Activated CD4-positive, alpha-beta T cell treated with anti-CD3 and anti-CD28 coated beads, Interleukin-2, amount 50 U/mL, for 16 hours (primary cell): ENCODE data around the gene VSTM4.

Experiments used
- DNase-seq: peaks from one replicate; pipeline ENCODE4 v3.0.0-alpha.2; 2020

VSTM4 gene

GRCh38 chr10:49037187-49037586 is 78.1 kb downstream of the VSTM4 start:
- no peak for DNase-seq

- no peak for DNase-seq
Observed at GRCh38 chr10:49036638-49037037, 78.7 kb downstream of the VSTM4 start.

DNA sequence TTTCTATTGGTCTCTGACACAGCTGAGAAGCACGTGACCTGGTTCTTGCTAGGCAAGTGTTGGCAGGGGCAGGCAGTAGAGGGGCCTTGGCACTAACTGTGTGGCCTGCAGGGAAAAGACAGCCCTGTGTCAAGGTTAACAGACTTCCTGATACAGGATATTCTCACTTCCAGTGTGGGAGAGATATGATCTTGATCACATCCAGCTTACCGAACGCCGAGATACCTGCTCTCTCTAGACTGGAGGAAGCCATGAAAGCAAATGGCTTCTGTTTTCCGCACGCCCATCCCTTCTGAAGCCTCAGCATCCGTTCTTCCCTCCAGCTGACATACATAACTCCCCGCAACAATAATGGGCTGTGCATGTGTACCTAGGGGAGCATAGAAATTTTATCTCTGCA is 79.4 kb downstream of the VSTM4 start:
- DNase-seq = no peak

DNA sequence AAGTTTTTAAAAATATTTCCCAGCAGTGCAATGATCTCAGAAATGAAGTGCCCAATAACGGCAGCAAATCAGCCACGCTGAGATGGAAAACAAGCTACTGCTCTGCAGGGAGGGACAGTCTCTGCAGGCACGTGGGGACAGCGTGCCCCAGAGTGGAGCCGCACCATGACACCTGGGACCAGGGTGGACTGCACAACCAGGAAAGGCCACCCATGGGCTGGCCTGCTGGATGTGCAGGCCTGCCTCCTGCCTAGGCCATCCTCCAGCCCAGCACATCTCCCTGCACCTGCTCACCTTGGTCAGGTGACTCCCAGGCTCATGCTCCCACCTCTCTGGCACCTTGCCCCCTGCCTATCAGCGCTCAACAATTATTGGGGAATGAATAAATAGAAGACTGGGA is 80.4 kb downstream of the VSTM4 start:
- no peak for DNase-seq

DNA sequence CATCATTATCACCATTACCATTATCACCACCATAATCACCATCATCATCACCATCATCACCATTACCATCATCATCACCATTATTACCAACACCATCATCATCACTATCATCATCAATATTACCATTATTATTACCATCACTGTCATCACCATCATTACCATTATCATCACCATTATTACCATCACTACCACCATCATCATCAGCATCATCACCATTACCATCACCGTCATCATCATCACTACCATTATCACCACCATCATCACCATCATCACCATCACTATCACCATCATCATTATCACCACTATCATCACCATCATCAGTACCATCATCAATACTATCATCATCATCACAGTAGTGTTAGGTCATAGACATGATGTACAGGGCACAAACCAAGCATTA is 81.4 kb downstream of the VSTM4 start:
- no peak for DNase-seq

DNA sequence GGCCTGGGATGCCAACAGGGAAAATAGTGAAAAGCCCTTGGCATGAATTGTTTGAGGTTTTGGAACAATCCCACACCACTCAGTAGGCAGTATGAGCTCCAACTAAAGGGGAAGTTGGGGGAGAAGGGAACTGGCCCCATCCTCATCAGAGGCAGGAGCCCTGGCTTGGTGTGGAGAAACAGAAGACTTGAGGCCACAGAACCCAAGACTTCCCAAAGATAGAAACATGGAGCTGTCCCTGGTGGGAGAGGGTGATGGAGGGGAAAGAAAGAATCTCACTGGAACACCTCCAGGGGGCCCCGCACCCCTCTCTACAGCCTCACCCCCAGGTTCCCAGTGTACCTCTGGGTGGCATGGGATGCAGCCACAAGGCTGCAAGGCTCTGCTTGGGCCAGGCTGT is 85.7 kb downstream of the VSTM4 start:
- DNase-seq = no peak

DNA sequence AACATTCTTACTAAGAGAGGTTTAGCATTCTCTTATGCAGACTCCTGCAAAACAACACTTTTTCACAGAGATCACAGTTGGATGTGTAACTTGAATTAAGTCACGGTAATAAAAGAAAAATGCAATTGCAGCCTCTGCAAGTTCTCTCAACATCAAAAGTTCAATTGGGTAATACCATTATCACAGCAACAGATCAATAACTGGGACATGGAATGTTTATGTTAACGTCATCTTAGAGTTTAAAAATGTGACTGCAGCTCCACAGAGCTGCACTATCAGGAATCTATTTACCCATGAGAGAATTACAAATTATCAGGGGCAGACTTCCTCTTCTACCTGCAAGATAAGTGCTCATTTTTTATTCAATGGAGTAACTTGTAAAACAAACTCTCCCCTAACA is 86.7 kb downstream of the VSTM4 start:
- DNase-seq = no peak

DNA sequence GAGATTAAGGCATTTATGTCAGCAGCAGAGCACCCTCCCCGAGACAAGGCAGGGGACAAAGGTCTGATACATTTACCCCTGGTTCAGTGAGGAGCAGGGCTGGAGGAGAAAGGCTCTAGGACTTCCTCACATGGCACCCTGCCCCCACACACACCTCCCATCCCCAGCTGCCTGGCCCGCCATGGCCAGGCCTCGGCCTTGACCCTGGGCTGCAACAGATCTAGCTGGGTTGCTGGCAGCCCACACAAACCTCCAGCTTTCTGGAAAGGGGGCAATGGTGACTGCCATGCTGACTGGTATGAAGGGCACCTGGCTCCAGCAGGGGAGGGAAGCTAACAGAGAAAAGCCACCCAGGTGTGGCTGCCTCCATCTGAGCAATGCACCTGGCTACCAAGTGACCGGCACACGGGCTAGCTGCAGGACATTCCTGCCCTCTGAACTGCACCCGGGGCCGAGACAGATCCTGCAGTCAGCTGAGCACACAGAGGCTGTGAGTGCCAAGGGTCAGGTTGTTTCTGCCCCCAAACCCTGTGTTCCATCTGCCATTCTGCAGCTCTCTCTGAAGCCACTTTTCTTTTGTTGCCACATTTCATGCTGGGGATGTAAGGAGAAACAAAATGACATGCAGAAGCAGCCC is 89.9 kb downstream of the VSTM4 start:
- DNase-seq = no peak

DNA sequence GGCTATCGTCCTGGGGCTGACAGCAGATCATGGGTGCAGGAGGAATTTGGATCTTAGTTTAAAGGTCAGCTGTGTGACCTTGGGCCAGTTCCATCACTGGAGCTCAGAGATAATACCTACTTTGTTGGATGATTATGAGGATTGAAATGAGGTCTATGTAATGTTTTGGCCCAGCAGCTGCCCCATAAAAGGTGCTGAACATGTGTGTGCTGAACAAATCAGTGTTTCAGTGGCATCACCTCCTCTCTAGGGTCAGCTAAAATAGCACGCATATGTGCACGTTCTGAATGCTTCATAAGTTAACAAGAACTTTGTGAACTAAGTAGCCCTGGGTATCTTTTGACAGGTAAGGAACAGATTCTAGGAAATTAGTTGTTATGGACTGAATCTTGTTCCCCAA is 90.8 kb downstream of the VSTM4 start:
- no peak for DNase-seq

DNA sequence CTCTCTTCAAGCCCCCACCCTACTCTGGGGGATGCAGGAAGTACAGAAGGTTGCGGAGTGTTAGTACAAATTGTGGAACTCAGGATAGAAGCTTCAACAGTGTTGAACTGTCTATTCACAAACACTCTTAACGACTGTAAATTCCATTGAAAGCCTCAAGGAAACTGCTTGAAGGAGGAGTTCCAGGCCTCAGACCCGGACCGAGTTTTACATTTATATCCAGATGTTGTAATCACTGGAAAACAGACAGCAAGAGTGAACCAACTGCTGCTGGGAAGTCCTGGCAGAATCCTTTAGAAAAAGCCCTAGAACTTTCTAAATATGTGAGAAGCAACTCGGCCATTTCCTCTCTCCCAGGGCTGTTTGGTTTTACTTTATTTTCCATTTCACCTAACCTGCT is 91.6 kb downstream of the VSTM4 start:
- DNase-seq = no peak

- DNase-seq = no peak
Observed at GRCh38 chr10:49023071-49023470, 92.3 kb downstream of the VSTM4 start.

DNA sequence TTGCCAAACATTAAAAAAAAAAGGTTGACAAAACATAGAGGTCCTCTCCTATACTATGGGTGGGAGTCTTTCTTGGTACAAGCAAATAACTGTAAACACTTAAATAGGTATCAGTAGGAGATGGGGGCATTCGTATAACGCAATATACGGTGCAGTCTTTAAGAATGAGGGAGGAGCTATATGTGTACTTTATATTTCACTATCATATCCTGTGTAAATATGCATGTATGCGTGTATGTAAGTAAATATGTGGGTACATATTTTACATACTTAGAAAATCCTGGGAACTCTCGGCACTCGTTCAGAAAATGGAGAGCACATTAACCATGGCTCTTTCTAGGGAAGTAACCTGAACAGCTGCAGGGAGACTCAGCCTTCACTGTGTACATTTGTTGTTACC is 93.6 kb downstream of the VSTM4 start:
- no peak for DNase-seq

DNA sequence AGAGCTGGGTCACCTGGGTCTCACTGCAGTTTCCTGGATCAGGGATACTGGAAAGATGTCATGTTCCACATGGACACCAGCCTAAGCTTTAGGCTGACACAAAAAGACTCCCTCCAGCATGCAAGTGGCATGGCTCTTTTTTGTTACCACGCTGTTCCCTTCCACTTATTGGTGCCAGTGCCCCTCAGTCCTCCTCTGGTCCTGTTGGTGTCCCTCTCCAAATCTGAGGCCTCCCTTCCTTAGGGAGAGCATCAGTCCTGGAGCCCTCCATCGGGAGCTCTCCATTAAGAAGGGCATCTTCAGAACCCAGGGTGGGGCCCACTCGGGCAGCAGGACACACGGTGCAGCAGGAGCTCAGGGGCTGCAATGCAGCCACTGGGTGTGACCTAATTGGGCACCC is 99.6 kb downstream of the VSTM4 start:
- no peak for DNase-seq

GRCh38 chr10:49012603-49013002 is 102.7 kb downstream of the VSTM4 start:
- DNase-seq = no peak

GRCh38 chr10:49011756-49012155 is 103.6 kb downstream of the VSTM4 start:
- no peak for DNase-seq

- DNase-seq = no peak
Observed at GRCh38 chr10:49010865-49011264, 104.5 kb downstream of the VSTM4 start.

GRCh38 chr10:49010295-49010694 is 105.0 kb downstream of the VSTM4 start:
- DNase-seq = no peak

DNA sequence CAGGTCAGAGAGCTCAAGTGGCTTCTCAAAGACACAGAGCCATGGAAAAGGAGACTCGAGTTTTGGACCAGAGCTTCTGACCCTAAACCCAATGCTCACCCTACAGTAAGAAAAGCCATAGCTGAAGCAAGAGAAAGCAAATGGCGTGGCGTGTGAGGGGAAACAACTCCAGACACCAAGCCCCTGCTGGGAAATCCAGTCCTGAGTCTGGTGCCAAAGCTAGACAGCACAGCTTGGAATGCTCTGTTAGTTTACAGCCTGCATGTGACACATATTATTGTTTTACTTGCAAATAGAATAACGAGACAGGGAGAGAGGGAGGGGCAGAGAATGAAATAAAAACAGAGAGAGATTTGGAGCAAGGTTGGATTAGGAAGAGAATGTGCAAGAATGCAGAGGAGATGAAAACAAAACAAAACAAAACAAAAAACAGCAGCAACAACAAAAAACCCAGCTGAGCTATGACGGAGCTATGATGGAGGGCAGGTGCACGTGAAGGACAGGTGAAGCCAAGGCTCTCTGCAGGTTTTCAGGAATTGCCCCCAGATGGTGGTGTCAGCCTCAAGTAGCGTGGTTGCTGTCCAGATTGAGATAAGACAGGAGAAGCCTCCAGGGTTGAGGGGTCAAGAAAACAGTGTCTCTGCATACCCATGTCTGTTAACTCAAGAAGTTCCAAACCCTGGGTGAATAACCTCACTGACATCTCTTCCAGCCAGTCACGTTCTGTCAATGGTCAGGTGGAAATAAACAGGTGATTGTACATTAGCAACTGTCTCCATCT is 105.9 kb downstream of the VSTM4 start:
- no peak for DNase-seq

DNA sequence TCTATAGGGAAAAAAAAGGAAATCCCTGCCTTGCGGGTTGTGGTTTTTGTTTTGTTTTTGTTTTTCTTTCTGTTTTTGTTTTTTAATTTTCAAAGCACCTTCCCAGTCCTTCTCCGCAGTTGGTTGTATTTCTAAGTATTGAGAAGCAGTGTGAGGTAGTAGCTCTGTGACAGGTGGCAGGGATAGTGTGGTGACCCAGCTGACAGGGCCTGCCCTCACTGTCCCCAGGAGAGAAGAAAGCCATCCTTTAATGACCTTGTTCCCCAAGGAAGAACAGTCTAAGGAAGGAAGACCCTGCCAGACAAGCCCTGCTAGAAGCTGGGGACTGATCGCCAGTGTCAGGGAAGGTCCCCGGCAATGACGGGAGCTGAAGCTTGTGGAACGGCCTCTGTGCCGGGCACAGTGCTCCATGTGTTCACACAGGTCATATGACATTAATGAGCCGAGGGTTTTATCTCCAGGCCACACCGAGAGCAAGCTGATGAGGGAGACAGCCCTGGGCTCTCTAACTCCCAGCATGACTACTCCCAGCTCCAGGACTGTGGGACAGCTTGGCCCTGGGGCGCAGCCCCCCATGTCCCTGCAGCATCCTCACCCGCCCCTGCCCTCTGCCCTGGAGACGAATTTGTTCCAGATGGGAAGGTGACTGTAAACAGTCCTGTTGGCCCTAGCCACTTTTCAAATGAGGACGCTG is 106.7 kb downstream of the VSTM4 start:
- DNase-seq = no peak

DNA sequence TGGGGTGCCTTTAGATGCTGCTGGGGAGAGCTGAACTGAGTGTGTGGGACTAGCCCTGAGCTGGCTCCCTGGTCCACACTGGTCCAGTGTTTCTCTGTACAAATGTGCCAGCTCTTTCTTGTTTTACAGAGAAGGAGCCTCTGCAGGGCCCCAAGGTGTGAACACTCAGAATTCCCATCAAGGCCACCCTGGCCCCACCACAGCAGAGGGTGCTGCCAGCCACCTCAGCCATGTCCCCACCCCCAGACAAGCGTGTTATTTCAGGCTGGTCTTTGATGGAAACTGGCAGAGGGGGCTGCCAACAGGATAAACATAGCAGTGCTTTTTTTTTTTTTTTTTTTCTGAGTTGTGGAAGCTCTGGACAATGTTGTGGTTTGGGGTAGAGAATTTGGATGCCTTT is 107.2 kb downstream of the VSTM4 start:
- no peak for DNase-seq

- DNase-seq = no peak
Observed at GRCh38 chr10:49007129-49007528, 108.2 kb downstream of the VSTM4 start.

DNA sequence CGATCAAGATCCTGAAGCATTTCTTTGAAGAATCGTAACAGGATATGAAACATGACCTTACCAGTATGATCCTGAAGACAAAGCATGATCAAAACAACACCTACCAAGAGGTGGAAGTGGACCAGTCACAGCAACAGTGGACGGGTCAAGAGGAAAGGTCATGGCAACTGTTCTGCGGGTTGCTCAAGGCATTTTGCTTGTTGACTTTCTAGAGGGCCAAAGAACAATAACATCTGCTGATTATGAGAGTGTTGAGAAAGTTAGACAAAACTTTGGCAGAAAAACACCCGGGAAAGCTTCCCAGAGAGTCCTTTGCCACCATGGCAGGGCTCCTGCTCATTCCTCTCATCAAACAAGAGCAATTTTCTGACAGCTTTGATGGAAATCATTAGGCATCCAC is 110.1 kb downstream of the VSTM4 start:
- no peak for DNase-seq

DNA sequence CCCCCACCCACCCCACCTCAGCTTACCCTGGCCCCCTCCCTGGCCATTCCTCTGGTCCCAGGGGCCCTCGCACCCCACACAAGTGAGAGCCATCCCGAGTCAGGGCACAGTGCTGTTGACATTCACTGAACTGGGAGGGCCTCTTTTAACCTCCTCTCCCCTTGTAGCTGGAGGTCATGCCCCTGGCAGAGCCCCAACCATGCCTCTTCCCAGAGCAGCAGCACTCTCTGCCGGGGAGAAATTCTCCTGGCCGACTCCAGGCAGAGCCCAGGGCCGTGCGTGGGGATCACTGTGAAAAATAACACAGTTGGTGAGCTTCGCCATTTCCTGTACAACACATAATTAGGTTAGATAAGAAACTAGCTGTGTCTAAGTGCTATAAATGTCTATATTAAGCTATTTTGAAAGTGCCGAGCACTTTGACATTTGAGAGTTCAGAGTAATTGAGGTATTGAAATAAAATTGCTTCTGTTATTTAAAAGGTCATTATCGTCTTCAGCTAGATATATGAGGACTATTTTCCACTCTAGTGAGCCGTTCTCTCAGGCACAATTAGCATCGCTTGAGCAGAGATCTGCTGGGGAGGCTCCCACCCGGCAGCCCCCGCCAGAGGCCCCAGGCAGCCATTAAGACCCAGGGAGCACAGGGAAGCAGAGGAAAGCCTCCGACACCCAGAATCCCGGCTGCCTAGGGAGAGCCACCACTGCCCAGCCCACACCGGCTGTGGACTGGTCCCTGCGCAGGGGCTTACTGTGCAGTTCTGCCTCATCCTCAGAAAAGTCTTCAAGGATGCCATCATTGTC is 113.3 kb downstream of the VSTM4 start:
- no peak for DNase-seq
